CD4-positive, alpha-beta T cell treated with Interferon alpha-2 for 1 hour (primary cell): ENCODE measurements around the gene ZNF423.
"Not testable (repeated sequence)": the region's sequence is repeated elsewhere in the genome, so short reads cannot be mapped to it uniquely, and the experiment has no call there.

ENCODE experiments used
- DNase-seq, 2 donors: peaks; one replicate each; pipeline ENCODE4 v3.0.0-alpha.2; 2020 to 2022

Gene ZNF423

DNA sequence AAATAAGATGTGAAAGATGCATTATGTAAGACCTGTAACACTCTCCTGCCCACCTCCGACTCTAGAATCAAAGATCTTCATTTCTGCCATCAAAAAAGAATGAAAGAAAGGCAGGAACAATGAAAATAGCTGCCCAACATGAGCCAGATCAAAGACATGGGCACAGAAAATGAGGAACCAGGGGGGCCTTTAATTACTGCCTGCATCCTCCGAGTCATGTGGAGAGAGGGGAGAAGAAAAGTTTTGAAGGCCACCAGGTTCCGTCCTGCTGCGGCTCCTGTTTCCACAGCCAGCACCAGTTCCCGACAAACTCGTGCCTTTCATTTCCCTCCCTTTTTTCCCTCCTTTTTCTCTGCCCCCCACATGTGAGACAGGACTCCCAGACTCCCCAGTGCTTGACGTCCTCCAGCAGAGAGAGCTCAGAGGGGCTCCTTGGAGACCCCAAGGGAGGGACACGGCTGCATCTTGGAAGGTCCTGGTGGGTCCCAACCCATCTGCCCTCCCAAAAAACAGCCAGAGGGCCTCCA, 168.4 kb downstream of the ZNF423 start:
- DNase-seq: no peak

DNA sequence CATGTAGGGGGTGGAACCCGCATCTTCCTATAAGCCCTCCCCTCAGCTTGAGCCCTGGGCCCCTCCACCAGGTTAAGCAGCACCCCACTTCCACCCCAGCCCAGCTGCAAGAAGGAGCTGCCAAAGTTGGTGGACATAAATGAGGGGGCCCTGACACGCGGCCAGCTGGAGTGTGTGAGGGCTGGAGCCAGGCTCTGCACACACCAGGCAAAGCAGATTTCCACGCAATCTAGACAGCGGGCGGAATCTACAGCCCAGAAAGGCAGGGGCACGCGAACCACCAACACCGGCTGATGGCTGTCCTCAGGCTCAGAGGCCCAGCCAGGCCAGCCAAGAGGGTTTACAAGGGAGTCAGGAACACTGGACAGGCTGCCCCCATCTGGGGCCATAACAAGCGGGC, 171.2 kb downstream of the ZNF423 start:
- no peak for DNase-seq

DNA sequence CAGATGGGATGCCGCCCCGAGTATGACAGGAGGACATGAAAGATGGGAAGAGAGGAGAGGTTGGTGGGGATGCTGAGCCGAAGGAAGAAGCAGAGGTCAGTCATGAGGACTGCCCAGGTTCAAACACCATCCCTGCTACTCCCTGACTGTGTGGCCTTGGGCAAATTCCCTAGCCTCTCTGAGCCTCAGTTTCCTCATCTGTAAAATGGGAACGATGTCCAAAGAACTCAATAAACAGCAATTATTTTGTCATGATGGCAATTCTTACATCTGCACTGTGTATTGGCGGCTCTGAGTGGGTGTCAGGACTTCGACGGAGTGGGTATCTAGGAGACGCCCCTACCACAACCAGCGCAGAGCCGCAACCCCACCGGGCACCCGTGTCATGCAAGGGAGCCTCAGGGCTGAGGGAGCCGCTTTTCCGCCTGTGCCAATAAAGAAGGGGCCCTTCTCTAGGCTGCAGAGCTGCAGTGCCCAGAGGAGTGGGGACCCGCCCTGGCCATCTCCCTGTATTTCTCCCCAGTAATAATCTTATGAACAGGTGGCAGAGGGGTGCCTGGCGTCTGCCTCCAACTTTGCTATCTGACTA, 173.2 kb downstream of the ZNF423 start:
- no peak for DNase-seq

DNA sequence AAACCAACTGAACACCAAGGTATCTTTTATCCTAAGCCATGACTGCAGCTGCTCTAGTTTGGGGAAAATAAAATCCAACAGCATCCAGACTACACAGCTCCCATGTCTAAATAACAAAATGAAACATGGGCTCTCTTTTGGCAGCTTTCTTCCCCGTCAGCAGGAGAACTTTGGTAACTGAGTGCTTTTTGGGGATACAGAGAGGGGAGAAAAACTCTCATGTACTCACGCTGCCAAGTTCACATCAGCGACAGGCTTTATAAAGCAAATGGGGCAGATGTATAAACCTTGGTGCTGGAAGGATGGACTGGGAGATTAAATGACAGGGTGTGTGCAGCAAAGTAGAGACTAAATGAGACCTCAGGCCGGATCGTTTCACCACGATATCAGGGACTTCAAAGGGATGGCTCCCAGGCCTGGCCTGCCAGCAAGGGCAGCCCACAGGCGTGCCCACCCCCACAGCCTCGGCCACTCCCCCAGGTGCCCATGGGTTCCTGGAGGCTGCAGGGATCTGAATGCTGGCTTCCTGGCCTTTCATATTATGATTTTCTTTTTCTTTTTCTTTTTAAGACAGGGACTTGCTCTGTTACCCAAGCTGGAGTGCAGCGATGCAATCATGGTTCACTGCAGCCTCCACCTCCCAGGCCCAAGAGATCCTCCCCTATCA, 174.6 kb downstream of the ZNF423 start:
- no peak for DNase-seq

DNA sequence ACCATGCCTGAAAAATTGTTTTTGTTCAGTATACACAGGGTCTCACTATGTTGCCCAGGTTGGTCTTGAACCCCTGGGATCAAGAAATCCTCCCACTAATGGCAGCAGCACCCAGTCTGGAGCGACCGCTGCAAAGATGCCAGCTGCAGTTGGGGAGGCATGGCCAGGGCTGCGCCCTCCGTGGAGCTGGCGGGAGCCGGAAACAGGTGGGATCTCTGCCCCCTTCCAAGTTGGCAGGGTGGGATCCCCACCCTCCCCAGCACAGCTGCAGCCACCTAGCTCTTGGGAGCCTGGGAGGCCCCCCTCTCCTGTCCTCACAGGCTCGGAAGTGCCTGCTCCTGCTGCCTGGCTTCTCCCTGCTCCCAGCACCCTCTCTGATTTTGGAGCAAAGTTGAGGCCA, 176.8 kb downstream of the ZNF423 start:
- DNase-seq: no peak

DNA sequence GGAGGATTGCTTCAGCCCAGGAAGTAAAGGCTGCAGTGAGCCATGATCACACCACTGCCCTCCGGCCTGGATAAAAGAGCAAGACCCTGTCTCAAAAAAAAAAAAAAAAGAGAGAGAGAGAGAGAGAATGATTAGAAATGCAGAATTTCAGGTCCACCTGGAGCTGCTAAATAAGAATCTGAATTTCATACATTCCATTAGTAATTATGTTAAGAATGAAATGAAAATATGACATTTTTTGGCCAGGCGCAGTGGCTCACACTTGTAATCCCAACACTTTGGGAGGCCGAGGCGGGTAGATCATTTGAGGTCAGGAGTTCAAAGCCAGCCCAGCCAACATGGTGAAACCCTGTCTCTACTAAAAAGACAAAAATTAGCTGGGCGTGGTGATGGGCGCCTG, 178.3 kb downstream of the ZNF423 start:
- DNase-seq: not testable (repeated sequence)

DNA sequence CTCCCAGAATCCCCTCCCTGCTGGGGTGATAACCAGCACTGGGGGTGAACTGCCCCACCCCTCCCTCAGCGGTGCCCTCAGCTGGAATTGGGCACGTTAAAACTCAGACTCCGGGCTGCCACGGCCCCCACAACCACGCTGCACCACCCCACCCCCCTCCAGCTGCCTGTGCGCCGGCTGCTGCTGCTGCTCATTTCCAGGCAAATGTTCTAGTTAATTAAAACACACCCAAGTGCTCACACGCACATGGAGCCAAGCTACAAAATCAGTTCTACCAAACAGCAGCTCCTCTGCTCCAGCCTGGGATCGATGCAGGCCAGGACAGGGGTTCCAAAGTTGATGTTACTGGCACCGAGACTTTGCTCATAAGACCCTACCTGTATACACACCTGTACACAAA, 180.5 kb downstream of the ZNF423 start:
- DNase-seq: no peak

DNA sequence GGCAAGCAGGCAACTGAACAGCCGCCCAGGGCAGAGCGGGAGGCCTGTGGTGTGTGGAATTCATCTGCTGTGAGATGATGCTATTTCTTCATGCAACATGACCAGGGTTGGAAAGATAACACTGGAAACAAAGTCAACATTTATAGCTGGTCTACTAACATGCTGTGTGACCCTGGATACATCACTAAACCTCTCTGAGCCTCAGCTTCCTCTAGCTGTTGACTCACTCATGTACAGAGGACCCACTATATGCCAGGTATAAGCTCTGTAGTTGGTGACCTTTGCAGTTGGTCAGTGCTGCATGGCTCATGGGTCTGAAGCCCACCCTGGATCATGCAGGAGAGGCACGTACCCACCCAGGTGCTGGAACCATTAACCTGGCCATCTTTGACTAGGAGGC, 180.9 kb downstream of the ZNF423 start:
- no peak for DNase-seq

DNA sequence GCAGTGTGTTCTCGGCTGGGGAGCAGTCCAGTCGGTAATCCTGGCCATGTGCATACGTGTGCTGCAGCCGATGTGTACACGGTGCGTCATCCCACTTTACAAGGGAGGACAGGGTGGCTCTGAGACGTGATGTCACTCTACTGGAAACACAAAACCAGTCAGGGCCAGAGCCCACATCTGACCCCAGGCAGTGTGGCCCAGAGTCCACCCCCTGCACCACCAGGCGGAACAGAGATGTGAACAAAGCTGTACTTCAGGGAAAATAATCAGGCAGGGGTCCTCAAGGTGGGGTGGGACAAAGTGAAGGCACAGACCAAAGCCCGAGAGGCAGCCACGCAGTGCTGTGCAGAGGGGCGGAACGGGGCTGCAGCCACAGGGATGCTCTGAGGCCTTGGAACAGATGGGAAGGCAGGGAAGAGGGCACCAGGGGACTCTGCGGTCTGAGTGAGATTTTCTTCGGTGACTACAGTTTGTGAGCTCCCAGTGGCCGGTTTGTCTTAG, 181.5 kb downstream of the ZNF423 start:
- no peak for DNase-seq

DNA sequence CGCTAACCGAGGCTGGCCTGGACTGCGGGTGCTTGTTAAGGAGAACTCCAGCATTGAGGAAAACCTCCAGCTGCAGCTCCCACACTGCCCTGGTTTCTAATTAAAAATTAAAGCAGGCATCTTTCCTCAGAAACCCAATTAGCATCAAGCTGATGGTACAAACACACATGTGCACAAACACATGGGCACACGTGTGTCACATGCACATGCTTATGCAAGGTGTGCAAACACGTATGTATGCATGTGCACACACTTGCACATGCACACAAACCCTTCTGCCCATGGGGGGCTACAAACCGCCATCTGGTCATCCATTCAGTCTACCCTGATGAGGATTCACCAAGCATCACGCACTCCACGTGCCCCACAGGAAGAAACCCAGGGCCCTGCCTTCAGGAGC, 182.5 kb downstream of the ZNF423 start:
- DNase-seq: no peak

DNA sequence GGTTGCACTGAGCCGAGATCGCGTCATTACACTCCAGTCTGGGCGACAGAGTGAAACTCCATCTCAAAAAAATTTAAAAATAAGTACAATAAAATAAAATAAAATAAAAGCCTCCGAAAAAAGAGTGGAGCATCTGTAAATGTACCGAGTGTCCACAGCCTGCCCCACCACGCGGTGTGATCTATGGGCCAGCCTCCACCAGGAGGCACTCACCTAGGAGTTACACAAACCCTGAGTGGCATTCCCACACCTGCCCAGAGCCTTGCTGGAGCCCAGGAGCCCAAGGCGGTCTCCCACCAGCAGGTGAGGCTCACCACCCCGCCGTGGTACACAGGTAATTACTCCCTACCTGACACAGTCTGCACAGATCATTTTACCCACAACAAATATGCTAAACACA, 183.2 kb downstream of the ZNF423 start:
- no peak for DNase-seq

DNA sequence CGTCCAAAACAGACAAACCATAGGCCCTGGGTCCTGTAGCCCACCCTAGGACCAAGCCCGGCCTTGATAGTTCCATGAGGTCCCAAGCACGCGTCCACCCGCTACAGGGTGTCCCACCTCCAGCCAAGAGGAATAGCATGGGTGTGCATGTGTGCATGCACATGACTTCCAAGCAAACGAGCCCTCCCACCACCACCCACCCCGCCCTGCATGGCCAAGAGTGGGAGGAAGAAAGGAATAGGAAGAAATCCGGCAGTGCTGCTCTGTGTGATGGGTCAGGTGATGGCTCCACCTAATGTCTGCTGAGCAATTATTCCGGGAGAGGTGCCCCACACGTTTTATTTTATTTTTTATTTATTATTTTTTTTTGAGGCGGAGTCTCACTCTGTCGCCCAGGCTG, 184.6 kb downstream of the ZNF423 start:
- no peak for DNase-seq

DNA sequence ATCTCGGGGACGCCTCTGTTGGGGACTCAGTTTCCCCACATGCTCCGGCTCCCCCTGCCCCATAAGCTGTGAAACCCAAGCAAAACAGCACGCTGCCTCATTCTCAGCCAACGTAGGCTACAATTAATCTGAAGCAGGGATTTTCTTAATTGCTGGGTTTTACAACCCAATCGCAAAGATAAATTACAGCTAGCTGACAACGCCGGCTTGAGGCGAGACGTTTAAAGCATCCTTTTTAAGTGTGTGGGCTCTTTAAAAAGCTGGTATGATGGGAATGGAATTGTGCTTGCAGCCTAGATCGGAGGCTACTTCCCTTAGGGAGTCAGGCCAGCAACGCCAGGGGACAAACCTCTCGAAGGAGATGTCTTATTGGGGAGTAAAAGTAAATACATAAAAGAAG, 185.3 kb downstream of the ZNF423 start:
- no peak for DNase-seq

DNA sequence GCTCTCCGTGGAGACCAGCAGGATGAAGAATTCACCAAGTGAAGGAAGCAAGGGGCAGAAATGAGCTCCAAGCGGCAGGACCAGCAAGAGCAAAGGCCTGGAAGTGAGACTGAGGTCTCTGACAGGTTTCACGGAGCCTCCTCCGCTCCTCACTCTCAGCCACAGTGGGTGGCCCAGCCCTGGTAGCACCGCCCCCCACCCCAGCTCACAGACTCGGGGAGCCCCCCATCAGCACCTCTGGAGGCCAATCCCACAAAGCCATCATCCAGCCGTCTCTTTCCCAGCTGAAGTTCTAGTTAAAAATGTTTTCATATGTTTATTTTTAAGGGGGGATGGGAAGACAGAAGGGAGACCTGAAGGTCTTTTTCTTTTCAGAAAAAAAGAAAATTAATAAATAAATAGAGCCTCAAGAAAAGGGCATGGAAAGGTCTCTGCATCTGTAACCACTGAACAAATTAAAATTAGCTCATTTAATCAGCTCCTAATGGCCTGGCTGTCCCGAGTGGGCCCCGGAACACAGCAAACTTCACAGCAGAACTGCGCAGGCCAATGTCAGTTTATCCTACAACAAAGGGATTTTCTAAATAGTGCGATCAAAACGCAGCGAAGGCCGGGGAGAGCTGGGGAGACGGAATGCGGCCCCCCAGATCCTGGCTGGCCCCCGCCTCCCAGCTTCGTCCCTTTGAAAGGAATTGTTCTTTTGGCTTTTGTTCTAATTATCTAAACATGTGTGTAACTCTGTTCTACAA, 190.3 kb downstream of the ZNF423 start:
- DNase-seq: no peak

DNA sequence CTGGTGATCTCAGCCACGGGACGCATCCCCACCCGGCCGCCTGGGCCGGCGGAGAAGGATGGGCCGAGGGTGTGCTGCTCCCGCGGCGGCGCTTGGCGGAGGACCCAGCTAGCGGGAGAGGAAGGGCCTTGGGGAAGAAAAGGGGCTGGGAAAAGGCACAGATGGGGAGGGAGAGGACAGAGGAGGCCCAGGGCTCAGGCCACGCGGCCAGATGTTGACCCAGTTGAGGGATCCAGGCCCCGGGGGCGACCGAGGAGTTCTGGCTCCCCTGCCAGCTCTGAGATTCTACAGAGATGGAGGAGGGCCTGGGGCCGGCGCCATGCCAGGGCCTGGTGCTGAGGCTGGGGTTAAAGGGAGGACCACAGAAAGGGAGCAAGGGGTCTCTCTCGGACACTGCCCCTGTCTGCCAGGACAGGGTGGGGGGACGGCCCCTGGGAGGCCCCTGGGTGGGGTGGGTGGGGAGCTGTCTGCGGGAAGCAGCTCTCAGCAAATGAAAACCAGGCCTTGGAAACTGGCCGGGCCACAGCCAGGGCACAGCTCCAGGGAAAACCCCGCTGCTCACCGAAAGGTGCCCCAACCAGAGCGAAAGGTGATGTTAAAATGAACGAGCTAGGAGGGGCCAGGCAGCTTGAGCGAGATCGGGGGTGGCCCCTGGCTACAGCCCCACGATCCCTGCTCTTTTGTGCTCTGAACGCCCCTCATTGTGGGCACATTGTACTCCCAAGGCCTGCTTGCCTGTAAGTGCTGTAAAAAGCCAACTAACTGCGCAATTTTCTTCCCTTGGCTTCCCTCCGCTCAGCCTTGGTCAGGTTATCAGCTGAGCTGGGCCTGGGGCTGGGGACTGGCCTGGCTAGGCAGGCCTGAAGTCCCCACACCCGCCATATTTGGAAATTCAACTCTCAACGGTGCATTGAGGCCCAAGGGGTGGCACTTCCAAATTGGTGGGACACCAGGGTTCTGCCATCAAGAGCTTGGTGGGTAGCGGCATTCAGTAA, 191.4 kb downstream of the ZNF423 start:
- no peak for DNase-seq

DNA sequence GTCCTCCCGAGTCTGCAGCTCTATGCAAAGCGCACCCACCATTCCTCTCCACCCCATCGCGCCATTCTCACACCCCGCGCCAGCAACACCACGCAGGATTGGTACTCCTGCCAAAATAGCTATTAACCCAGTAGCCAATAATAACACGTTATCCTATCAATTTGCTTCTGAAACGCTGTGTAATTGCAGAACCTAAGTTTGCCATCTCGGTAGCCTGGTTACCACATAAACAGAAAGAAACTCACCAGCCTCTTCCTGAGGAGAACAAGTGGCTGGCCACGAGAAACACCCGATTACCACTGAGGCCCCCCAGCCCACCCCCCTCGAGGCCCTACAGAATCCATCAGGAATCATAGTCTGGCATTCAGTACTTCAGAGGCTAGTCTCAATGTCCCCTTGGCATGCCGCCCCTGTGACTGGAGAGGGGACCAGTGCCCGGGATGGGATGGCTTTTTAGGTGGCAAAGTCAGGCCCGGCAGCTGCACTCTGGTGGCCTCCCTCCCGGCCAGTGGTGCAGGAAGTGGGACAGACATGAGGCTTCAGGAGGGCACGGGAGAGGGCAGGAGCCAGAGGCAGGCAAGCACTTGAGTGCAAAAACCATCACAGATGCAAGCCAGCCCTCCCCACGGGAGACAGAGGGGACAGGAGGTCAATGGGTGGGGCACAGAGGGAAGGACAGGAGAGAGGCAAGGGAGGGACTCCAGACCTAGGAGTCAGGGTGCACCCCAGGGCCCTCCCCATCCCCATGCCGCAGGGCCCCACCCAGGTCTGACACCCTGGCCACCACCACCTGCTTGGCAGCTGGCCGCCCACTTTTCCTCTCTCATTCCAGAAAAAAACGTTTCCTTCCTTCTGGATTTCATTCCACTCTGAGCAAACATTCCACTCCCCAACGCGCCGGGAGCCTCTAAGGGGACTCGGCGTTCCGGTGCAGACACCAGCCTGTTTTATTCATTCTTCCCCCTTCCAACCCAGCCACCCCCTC, 192.5 kb downstream of the ZNF423 start:
- DNase-seq: no peak

DNA sequence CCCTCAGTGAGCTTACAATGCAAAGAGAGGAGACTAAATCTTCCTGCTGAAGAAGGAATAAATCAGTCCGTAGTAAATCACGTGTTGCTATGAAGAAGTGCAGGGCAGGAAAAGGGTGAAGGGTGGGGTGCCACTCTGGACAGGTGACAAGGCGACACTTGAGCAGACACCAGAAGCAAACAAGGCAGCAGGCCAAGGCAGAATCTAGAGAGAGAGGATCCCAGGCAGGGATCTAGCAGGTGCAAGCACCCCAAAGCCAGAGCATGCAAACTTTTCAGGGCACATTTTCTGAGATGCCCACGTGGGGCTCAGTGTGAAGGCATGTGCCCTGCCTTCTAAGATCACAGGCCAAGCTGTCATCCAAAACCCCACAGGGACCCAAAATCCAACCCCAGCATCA, 193.3 kb downstream of the ZNF423 start:
- DNase-seq: no peak

DNA sequence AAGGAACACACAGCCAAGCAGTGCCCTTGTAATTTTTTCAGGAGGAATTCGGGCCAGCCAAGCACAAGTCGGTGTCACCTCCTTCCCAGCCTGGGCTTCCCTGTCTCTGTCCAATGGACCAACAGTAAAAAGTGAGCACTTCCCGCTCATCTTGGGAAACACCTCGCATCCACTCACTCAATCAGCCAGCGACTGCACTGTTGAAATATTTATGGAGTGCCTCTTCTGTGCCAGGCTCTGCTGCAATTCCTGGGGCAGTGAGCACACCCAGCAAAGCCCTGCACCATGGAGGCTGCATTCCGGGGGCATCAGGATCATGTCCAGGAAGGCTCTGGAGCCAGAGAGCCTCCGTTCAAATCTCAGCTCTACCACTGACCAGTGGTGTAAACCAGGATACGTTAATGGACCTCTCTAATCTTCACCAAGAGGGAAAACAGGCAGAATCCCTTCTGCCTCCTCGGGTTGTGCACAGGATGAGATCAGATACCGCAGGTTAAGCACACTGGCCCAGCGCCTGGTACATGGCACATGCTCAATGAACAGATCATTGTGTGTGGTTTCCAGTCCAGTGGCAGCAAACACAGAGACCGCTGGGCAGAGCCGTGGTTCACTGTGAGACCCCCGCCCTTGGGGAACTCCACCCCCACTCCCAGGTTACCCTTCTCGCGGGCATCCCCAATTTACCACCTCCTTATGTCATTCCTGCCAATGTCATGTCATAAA, 194.3 kb downstream of the ZNF423 start:
- DNase-seq: no peak

DNA sequence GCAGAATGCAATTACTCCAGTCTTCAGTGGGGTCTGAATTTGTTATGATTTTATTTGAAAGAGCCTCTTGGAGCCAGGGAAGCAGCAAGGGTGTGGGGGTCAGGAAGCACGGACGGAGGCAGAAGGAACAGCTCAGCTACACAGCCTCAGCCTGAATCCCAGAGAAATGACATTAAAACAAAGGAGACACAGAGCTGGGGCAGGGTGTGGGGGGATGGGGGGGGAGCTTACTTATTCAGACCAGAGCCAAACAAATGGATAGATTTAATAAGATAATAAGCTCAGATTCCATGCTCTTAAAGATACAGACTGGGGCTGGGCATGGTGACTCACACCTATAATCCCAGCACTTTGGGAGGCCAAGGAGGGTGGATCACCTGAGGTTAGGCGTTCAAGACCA, 195.3 kb downstream of the ZNF423 start:
- no peak for DNase-seq

DNA sequence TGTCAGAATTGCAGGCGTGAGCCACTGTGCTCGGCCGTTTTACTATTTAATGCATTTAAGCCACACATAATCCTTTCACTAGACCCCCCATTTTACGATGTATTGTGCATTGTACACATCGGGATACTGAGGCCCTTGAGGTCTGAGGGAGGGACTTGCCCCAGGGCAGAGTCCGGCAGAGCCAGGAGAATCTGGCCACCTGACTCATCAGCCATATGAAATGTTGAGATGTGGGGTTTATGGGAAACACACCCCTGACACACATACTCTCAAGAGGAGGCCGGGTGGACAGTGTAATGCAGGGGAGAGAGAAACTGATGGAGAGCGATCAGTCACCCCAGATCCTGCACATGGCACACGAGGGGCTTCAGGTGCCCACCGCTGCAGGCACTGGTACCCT, 196.6 kb downstream of the ZNF423 start:
- no peak for DNase-seq

DNA sequence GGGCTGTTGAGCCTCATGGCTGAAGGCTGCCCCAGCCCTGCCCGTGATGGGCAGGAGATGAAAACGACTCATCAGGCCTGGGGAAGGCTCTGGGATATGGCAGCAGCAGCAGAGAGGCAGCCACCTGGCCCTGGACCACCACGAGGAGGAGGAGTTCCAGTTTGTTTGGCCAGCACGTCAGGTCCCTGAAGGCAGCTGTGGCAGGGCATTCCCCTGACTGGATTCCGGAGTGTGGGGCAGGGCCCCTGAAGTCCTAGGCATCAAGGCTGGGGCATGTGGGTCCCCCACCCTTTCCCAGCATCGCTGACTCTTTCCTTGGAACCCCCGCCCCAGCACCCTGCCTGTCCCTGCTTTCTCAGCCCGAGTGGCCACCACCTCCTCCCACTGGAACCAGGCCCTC, 197.4 kb downstream of the ZNF423 start:
- no peak for DNase-seq
